Right lobe of liver (tissue), 6 donors: ENCODE data around the gene SET. TPM values are rescaled to one million over a fixed set of nuclear protein-coding genes. Genes with fewer than 3 reads are reported as not detected.
"Not testable (repeated sequence)": the region's sequence is repeated elsewhere in the genome, so short reads cannot be mapped to it uniquely, and the experiment has no call there.

Experiments used
- ATAC-seq, 4 donors: fragments of 200-7000 bp; cut with Tn5 transposase; one replicate each; pipeline ENCODE4 v1.9.1; 2020; ENCODE audit warnings: mild to moderate bottlenecking in 4 of 4, moderate library complexity in 4 of 4
- DNase-seq, 3 donors: peaks; one replicate each; pipeline ENCODE4 v3.0.0-alpha.2; 2020
- H3K27ac ChIP-seq, 3 donors: fragments of 200-600 bp; one replicate each; pipeline ENCODE4 v1.8.0; 2022
- H3K27me3 ChIP-seq, 2 donors: fragments of 200-600 bp; one replicate each; pipeline ENCODE4 v1.8.0; 2022
- H3K36me3 ChIP-seq, 4 donors: fragments of 200-600 bp; sonication (generic) in 1 of 4; one replicate each; pipeline versions ENCODE4 v1.5.1 to v1.8.0; 2017 to 2022; ENCODE audit warnings: control low read depth in 1 of 4
- H3K4me1 ChIP-seq, 4 donors: fragments of 200-600 bp; sonication (generic) in 1 of 4; one replicate each; pipeline versions ENCODE4 v1.5.1 to v1.8.0; 2017 to 2022; ENCODE audit warnings: control low read depth in 1 of 4
- H3K4me3 ChIP-seq, 3 donors: fragments of 200-600 bp; one replicate each; pipeline ENCODE4 v1.8.0; 2022
- H3K9me3 ChIP-seq, 4 donors: fragments of 200-600 bp; sonication (generic) in 1 of 4; one replicate each; pipeline versions ENCODE4 v1.5.1 to v1.8.0; 2017 to 2022; ENCODE audit warnings: control low read depth in 1 of 4
- POLR2A ChIP-seq: fragments of 450-650 bp; IDR thresholded peaks from one replicate; pipeline ENCODE4 v1.6.1; 2017; ENCODE audit warnings: antibody characterized with exemption, mild to moderate bottlenecking
- WGBS: methylation state at CpG from one replicate; pipeline ENCODE4 v1.1.6; 2018; ENCODE audit warnings: low coverage, low lambda C conversion rate; ENCODE audit not compliant: insufficient coverage; ENCODE audit errors: missing lambda C conversion rate; 5-methylcytosine and 5-hydroxymethylcytosine counted together
- intact Hi-C, 2 donors: fragments of 100-400 bp; cut with DNase I; formaldehyde crosslinking; loops; one replicate each; pipeline versions ENCODE4 v1.11.2 to v1.14.1; 2022
- total RNA-seq, 6 experiments: library from RNA; depleted of rRNA in 2 of 6; stranded (reverse); fragments of >200 nt in 2 of 6; fragmentation: NEBNext Ultra II Directional in 3 of 6; extraction: Animal tissue kit (Norgen Biotek cat#: 25700) in 3 of 6; gene quantifications; one replicate each; pipeline versions ENCODE4 v1.1.0 to v1.2.4, GENCODE V29; 2016 to 2023
- TF ChIP-seq, protein P1 (sequence below), 4 donors: fragments of 200-600 bp in 3 of 4; fragments of 450-650 bp in 1 of 4; IDR thresholded peaks; one replicate each; pipeline versions ENCODE4 v1.5.1 to v1.8.0; 2016 to 2022; ENCODE audit warnings: antibody characterized with exemption in 4 of 4, mild to moderate bottlenecking in 2 of 4
- donor health status: DM: no; HTN: yes; CAD: no.
- donor health status: DM: no; HTN: no; CAD: no.
- donor health status: DM: no; HTN: no; CAD: no.
- donor health status: DM: no; HTN: yes; CAD: no.
- donor health status: DM: no; HTN: yes; CAD: no.

The SET gene
- total RNA-seq, 6 experiments from 2014 or later: 57.4 to 110 (median 82.6) TPM

GRCh38 chr9:128689820-128690683, 1.0 kb downstream of the SET start:
- H3K4me3 ChIP-seq: peak overlapping the region; percentile 62 to 76 (median 62)
- ATAC-seq (no peak), DNase-seq (peak in 1 of 3 donors; percentile 60)
- peak overlapping the region in 1 of 3 donors; percentile 29 for H3K27ac ChIP-seq
- TF ChIP-seq POLR2A: no peak
- TF ChIP-seq, protein P1, sequence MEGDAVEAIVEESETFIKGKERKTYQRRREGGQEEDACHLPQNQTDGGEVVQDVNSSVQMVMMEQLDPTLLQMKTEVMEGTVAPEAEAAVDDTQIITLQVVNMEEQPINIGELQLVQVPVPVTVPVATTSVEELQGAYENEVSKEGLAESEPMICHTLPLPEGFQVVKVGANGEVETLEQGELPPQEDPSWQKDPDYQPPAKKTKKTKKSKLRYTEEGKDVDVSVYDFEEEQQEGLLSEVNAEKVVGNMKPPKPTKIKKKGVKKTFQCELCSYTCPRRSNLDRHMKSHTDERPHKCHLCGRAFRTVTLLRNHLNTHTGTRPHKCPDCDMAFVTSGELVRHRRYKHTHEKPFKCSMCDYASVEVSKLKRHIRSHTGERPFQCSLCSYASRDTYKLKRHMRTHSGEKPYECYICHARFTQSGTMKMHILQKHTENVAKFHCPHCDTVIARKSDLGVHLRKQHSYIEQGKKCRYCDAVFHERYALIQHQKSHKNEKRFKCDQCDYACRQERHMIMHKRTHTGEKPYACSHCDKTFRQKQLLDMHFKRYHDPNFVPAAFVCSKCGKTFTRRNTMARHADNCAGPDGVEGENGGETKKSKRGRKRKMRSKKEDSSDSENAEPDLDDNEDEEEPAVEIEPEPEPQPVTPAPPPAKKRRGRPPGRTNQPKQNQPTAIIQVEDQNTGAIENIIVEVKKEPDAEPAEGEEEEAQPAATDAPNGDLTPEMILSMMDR (IDR thresholded peaks at IDR 0.05): no peak
- WGBS: 2% methylated on average over 40 of the region's 83 CpGs
- no peaks in the 10 kb centered on the region for H3K27me3 ChIP-seq
- intact Hi-C loops: no loop called here
- H3K4me1 ChIP-seq: peaks cover 0 to 25% (median 8%) of the 10 kb centered on the region in 4 donors
- H3K9me3 ChIP-seq: no peaks in the 10 kb centered on the region
- H3K36me3 ChIP-seq: peaks cover 0 to 38% (median 23%) of the 10 kb centered on the region in 4 donors

DNA sequence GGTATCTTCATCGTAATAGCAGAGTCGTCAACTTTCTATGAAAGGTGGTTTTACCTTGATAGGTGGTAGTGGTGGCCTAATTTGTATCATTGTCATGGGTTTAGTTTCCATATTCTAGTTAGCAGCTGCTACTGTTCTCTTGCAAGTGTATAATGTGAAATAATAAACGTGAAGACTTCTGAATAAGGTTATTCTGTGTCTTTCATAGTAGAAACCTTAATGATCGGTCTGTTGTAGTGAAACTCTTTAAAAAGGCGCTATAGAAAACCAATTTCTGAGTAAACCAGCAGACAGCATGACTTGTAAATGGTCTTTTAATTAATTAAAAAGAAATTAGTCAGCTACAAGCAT, 1.6 kb downstream of the SET start:
- no peak for DNase-seq
- intact Hi-C loops: no loop called here
- TF ChIP-seq POLR2A: no peak
- TF ChIP-seq, protein P1 (IDR thresholded peaks at IDR 0.05): no peak
- H3K27ac ChIP-seq: no peak overlapping the region
- H3K27me3 ChIP-seq: no peaks in the 10 kb centered on the region
- H3K4me1 ChIP-seq: peaks cover 0 to 20% (median 5%) of the 10 kb centered on the region in 4 donors
- 23% methylated on average over 5 of the region's 5 CpGs for WGBS
- H3K36me3 ChIP-seq: peaks cover 0 to 44% (median 25%) of the 10 kb centered on the region in 4 donors
- no peaks in the 10 kb centered on the region for H3K9me3 ChIP-seq
- ATAC-seq: no peak
- H3K4me3 ChIP-seq: peak overlapping the region; percentile 62 to 76 (median 62)

DNA sequence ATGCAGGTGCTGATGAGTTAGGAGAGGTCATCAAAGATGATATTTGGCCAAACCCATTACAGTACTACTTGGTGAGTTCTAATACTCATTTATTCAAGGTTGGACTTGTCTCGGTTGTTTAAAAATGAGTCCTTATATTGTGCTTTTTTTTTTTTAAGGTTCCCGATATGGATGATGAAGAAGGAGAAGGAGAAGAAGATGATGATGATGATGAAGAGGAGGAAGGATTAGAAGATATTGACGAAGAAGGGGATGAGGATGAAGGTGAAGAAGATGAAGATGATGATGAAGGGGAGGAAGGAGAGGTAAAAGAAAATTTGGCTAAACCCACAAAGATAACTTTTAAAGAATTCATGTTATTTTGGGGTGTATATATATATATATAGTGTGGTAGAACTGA, 4.7 kb downstream of the SET start:
- H3K4me3 ChIP-seq, H3K27me3 ChIP-seq, H3K9me3 ChIP-seq, H3K27ac ChIP-seq, H3K4me1 ChIP-seq, DNase-seq, ATAC-seq, intact Hi-C loops: not testable (repeated sequence)
- peaks cover 0 to 45% (median 30%) of the 10 kb centered on the region in 4 donors for H3K36me3 ChIP-seq
- WGBS: 86% methylated on average over 3 of the region's 3 CpGs

- Histone ChIP-seq H3K4me3 (no peak overlapping the region), H3K4me1 (peaks cover 0 to 8% (median 3%) of the 10 kb centered on the region in 4 donors), H3K27ac (no peak overlapping the region), H3K27me3 (no peaks in the 10 kb centered on the region), H3K36me3 (peaks cover 0 to 45% (median 30%) of the 10 kb centered on the region in 4 donors), H3K9me3 (no peaks in the 10 kb centered on the region)
- intact Hi-C loops: no loop called here
- ATAC-seq (no peak), DNase-seq (no peak)
- no peak for TF ChIP-seq POLR2A
- TF ChIP-seq, protein P1 (IDR thresholded peaks at IDR 0.05): no peak
- WGBS: 75% methylated on average over 6 of the region's 6 CpGs
Measured at GRCh38 chr9:128694344-128694743, 5.3 kb downstream of the SET start.

GRCh38 chr9:128696923-128697707, 8.1 kb downstream of the SET start:
- intact Hi-C loops: no loop called here
- Histone ChIP-seq H3K9me3 (no peaks in the 10 kb centered on the region), H3K27me3 (no peaks in the 10 kb centered on the region), H3K36me3 (peaks cover 0 to 37% (median 28%) of the 10 kb centered on the region in 4 donors), H3K4me1 (no peaks in the 10 kb centered on the region), H3K27ac (no peak overlapping the region), H3K4me3 (no peak overlapping the region)
- DNase-seq (peak in 1 of 3 donors; percentile 1), ATAC-seq (no peak)
- TF ChIP-seq, protein P1 (IDR thresholded peaks at IDR 0.05): no peak
- TF ChIP-seq POLR2A: no peak
- 76% methylated on average over 8 of the region's 8 CpGs for WGBS

DNA sequence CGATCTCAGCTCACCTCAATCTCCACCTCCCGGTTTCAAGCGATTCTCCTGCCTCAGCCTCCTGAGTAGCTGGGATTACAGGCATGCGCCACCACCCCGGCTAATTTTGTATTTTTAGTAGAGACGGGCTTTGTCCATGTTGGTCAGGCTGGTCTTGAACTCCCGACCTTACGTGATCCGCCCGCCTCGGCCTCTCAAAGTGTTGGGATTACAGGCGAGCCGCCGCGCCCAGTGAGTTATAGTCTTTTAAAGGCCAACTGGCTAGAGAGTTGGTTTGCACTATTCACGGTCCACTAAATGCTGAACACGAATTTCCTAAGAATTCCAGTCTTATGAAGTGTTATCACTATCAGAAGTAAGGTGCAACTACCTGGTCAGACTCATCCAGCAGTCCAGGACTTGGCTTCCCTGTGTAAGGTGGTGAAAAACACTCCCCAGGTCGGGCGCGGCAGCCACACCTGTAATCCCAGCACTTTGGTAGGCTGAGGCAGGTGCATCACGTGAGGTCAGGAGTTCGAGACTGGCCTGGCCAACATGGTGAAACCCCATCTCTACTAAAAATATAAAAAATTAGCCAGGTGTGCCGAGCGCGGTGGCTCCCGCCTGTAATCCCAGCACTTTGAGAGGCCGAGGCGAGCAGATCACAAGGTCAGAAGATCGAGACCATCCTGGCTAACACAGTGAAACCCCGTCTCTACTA, 10.2 kb downstream of the SET start:
- H3K4me3 ChIP-seq, intact Hi-C loops, H3K27me3 ChIP-seq, H3K27ac ChIP-seq, H3K4me1 ChIP-seq, ATAC-seq, H3K9me3 ChIP-seq: not testable (repeated sequence)
- peaks cover 0 to 16% (median 10%) of the 10 kb centered on the region in 4 donors for H3K36me3 ChIP-seq
- 96% methylated on average over 22 of the region's 30 CpGs for WGBS
- peak in 1 of 3 donors; percentile 33 for DNase-seq
